GM12878 (cell line): ENCODE results near the gene ADK. TPM values are rescaled to one million over a fixed set of nuclear protein-coding genes. Genes with fewer than 3 reads are reported as not detected.
"Not testable (repeated sequence)": the region's sequence is repeated elsewhere in the genome, so short reads cannot be mapped to it uniquely, and the experiment has no call there.

Source experiments
- ATAC-seq: fragments of 200-7000 bp; cut with Tn5 transposase; 3 replicates; pipeline ENCODE4 v1.9.1; 2020; ENCODE audit warnings: mild to moderate bottlenecking, moderate library complexity
- BruUV-seq: library from RNA; stranded (reverse); fragments of 400-500 nt; replicated peaks from 2 replicates; lab custom pipeline; 2021; lab: Mats Ljungman, UMichigan
- CTCF ChIA-PET: fragments of 300-600 bp; sonication (Branson Sonifier 250); formaldehyde crosslinking; extraction: SDS; loops from one replicate; lab custom pipeline; 2021; ENCODE audit warnings: inconsistent platforms; lab: Yijun Ruan, JAX
- POLR2A ChIA-PET: fragments of 350-600 bp; formaldehyde crosslinking; extraction: SDS; loops from one replicate; lab custom pipeline; 2021; ENCODE audit warnings: inconsistent platforms; lab: Charles Lee
- RAD21 ChIA-PET: fragments of 300-600 bp; sonication (Branson Sonifier 250); formaldehyde crosslinking; loops from one replicate; lab custom pipeline; 2023; ENCODE audit warnings: antibody characterized with exemption; ENCODE audit not compliant: unreplicated experiment; lab: Charles Lee
- SMC1A ChIA-PET: fragments of 300-600 bp; sonication (Branson Sonifier 250); formaldehyde crosslinking; loops from one replicate; lab custom pipeline; 2023; ENCODE audit not compliant: unreplicated experiment, uncharacterized antibody; lab: Charles Lee
- DNase-seq: peaks from one replicate; pipeline ENCODE4 v3.0.0-alpha.2; 2011; ENCODE audit warnings: low read depth, low spot score
- FAIRE-seq: peaks from 3 replicates; lab custom pipeline; 2011; peaks lifted over from hg19 to GRCh38; lab: Jason Lieb, UNC
- H2AFZ ChIP-seq: 2 replicates; pipeline ENCODE4 v1.6.0; 2011; ENCODE audit warnings: low read depth, low read length, control low read depth; ENCODE audit not compliant: control insufficient read depth
- H3K27ac ChIP-seq: 2 replicates; pipeline ENCODE4 v1.5.1; 2011; ENCODE audit warnings: control low read depth; ENCODE audit not compliant: control insufficient read depth, insufficient read depth
- H3K27me3 ChIP-seq, 2 experiments: replicated peaks in 1 of 2; 2 replicates each; pipeline versions ENCODE4 v1.6.0 to v1.6.1; 2011; ENCODE audit warnings: low read length in 1 of 2; ENCODE audit not compliant: control insufficient read depth in 2 of 2, insufficient read depth in 2 of 2
- H3K36me3 ChIP-seq, 2 experiments: 2 replicates each; pipeline ENCODE4 v1.5.1; 2011; ENCODE audit warnings: low read length in 1 of 2; ENCODE audit not compliant: control insufficient read depth in 2 of 2, insufficient read depth in 2 of 2
- H3K4me1 ChIP-seq: 2 replicates; pipeline ENCODE4 v1.6.1; 2011; ENCODE audit warnings: mild to moderate bottlenecking, low read length, moderate library complexity, mixed read lengths; ENCODE audit not compliant: control insufficient read depth, insufficient read depth
- H3K4me2 ChIP-seq: 2 replicates; pipeline ENCODE4 v1.6.0; 2011; ENCODE audit warnings: control low read depth; ENCODE audit not compliant: control insufficient read depth, insufficient read depth
- H3K4me3 ChIP-seq: fragments of 200-600 bp; sonication (generic); 2 replicates; pipeline ENCODE4 v1.5.1; 2016
- H3K79me2 ChIP-seq: 2 replicates; pipeline ENCODE4 v1.6.0; 2011; ENCODE audit warnings: low read length; ENCODE audit not compliant: control insufficient read depth, insufficient read depth
- H3K9ac ChIP-seq: 2 replicates; pipeline ENCODE4 v1.8.0; 2011; ENCODE audit warnings: low read length, control low read depth, mixed read lengths; ENCODE audit not compliant: control insufficient read depth, insufficient read depth
- H3K9me3 ChIP-seq: replicated peaks from 3 replicates; pipeline ENCODE4 v1.5.1; 2011; ENCODE audit warnings: mild to moderate bottlenecking, low read length; ENCODE audit not compliant: control insufficient read depth, insufficient read depth
- H4K20me1 ChIP-seq: 2 replicates; pipeline ENCODE4 v1.6.0; 2011; ENCODE audit not compliant: control insufficient read depth, insufficient read depth
- ETV6 ChIP-seq, 2 experiments: fragments of 450-650 bp in 1 of 2; IDR thresholded peaks in 1 of 2; conservative IDR thresholded peaks in 1 of 2; 2 replicates each; pipeline ENCODE4 v1.6.1; 2014; ENCODE audit warnings: antibody characterized with exemption in 1 of 2, borderline replicate concordance in 1 of 2, low read depth in 1 of 2, mild to moderate bottlenecking in 1 of 2, moderate library complexity in 1 of 2
- SPI1 ChIP-seq: IDR thresholded peaks from 2 replicates; pipeline ENCODE4 v1.6.1; 2011; ENCODE audit warnings: low read depth, mild to moderate bottlenecking, low read length, moderate library complexity, borderline replicate concordance; ENCODE audit not compliant: insufficient read depth
- ZBTB4 ChIP-seq: fragments of 450-650 bp; formaldehyde crosslinking; IDR thresholded peaks from 2 replicates; pipeline ENCODE4 v1.4.0; 2022; ENCODE audit warnings: mild to moderate bottlenecking, moderate library complexity
- WGBS: methylation state at CpG from one replicate; pipeline ENCODE4 v1.1.6; 2016; ENCODE audit warnings: low lambda C conversion rate; ENCODE audit not compliant: insufficient replicate concordance, insufficient coverage; ENCODE audit errors: missing lambda C conversion rate; 5-methylcytosine and 5-hydroxymethylcytosine counted together
- in situ Hi-C: fragments of 300-500 bp; cut with MboI; formaldehyde crosslinking; loops from 9 replicates; pipeline ENCODE4 v1.14.3; 2018; ENCODE audit warnings: mixed read lengths
- intact Hi-C: fragments of 100-400 bp; cut with micrococcal nuclease; formaldehyde crosslinking; loops from one replicate; pipeline ENCODE4 v1.14.2; 2022; ENCODE audit not compliant: unreplicated experiment
- polyA plus RNA-seq, 11 experiments: library from polyadenylated mRNA; depleted of rRNA in 4 of 11; unstranded in 6 of 11; stranded (reverse) in 5 of 11; fragments of >200 nt; fragmentation: Nextera tagmentation in 4 of 11; fragmentation: Illumina TruSeq in 1 of 11; extraction: Ambion mirVana in 4 of 11; extraction: Trizol in 1 of 11; gene quantifications; 1 replicate in 1 of 11; 2 replicates in 10 of 11; pipeline versions ENCODE4 v1.2.1 to v1.2.3, GENCODE V29; 2011 to 2016; ENCODE audit warnings: inconsistent platforms in 2 of 11, missing spikeins in 2 of 11, low read depth in 1 of 11
- total RNA-seq, 4 experiments: library from RNA; depleted of rRNA in 3 of 4; stranded (reverse); fragments of >200 nt in 3 of 4; fragmentation: Illumina TruSeq in 1 of 4; extraction: Trizol in 1 of 4; gene quantifications; 2 replicates each; pipeline versions ENCODE4 v1.2.1 to v1.2.3, GENCODE V29; 2013 to 2021

The ADK gene
- total and polyA plus RNA-seq, 10 of the 15 experiments (the other 5 are each of a cell fraction or from before 2014, with no cell fraction given) = 42.0 to 151 (median 81.6) TPM

GRCh38 chr10:74300074-74300621, 149.1 kb downstream of the ADK start:
- H3K36me3 ChIP-seq, H3K9ac ChIP-seq, intact Hi-C loops, H3K4me2 ChIP-seq, H2AFZ ChIP-seq, FAIRE-seq, ATAC-seq, H3K27ac ChIP-seq, H3K27me3 ChIP-seq, H4K20me1 ChIP-seq, H3K9me3 ChIP-seq, BruUV-seq, H3K4me3 ChIP-seq, H3K4me1 ChIP-seq, DNase-seq, H3K79me2 ChIP-seq, in situ Hi-C loops: not testable (repeated sequence)
- WGBS = 100% methylated on average over 2 of the region's 2 CpGs
- ChIA-PET RAD21 (interaction anchor here (0.7 to 1.1 kb wide), 3 partner anchors 24 to 241 kb away, joined by 3 read pairs; no protein-coding TSS in a partner anchor), POLR2A (interaction anchor here (0.7 to 1.2 kb wide), 2 partner anchors 12 to 358 kb away, joined by 3 to 5 read pairs; no protein-coding TSS in a partner anchor), CTCF (interaction anchor here (0.6 to 1.7 kb wide), 5 partner anchors 19 to 741 kb away, joined by 3 to 4 read pairs (median 3); no protein-coding TSS in a partner anchor), SMC1A (interaction anchor here (0.6 to 3.0 kb wide), 4 partner anchors 9 to 765 kb away, joined by 3 to 12 read pairs (median 4); no protein-coding TSS in a partner anchor)
- peak in 1 of 2 experiments; percentile 83; a peak in 1 of 4 replicates for TF ChIP-seq ETV6 (conservative IDR thresholded peaks at IDR 0.05 in 1 of 2, IDR thresholded peaks at IDR 0.05 in 1 of 2; ENCODE audit: borderline replicate concordance in 1 of 2, low read depth in 1 of 2)

GRCh38 chr10:74300666-74301065, 149.6 kb downstream of the ADK start:
- ChIA-PET CTCF (interaction anchor here (0.6 to 1.7 kb wide), 4 partner anchors 19 to 383 kb away, joined by 3 to 4 read pairs (median 3); no protein-coding TSS in a partner anchor), RAD21 (interaction anchor here (0.9 kb wide), 1 partner anchor 25 kb away, joined by 3 read pairs; no protein-coding TSS in a partner anchor), SMC1A (interaction anchor here (0.6 to 3.0 kb wide), 2 partner anchors 12 to 764 kb away, joined by 4 to 12 read pairs; no protein-coding TSS in a partner anchor), POLR2A (interaction anchor here (0.6 to 1.2 kb wide), 3 partner anchors 12 to 416 kb away, joined by 3 to 5 read pairs (median 3); no protein-coding TSS in a partner anchor)
- TF ChIP-seq ZBTB4 (CRISPR knock-in tag) (no peak), SPI1 (peak; percentile 77; the same call in 1 of the 2 replicates)
- H4K20me1 ChIP-seq = no peaks in the 10 kb centered on the region
- H3K27ac ChIP-seq = no peak overlapping the region
- H3K4me2 ChIP-seq = no peak overlapping the region
- no peak overlapping the region for H2AFZ ChIP-seq
- 0% methylated on average over 1 of the region's 1 CpG for WGBS
- DNase-seq (no peak), ATAC-seq (peak; percentile 65), FAIRE-seq (peak; percentile 77)
- no TSS peak for BruUV-seq
- H3K4me3 ChIP-seq = no peak overlapping the region
- H3K9me3 ChIP-seq = no peaks in the 10 kb centered on the region
- intact Hi-C loops = no loop called here
- H3K4me1 ChIP-seq = peaks cover 11% of the 10 kb centered on the region
- no peaks in the 10 kb centered on the region; the same call in 1 of the 2 replicates for H3K79me2 ChIP-seq
- no peaks in the 10 kb centered on the region; a peak in 1 of 4 replicates for H3K36me3 ChIP-seq
- no peaks in the 10 kb centered on the region for H3K27me3 ChIP-seq
- no peak overlapping the region for H3K9ac ChIP-seq
- in situ Hi-C loops = no loop called here
